Activated T-cell treated with anti-CD3 and anti-CD28 coated beads, Interleukin-2, amount 50 U/mL, for 48 hours (primary cell): ENCODE data around the gene ZNF57.
"Not testable (repeated sequence)": the region's sequence is repeated elsewhere in the genome, so short reads cannot be mapped to it uniquely, and the experiment has no call there.

Source experiments
- DNase-seq, 2 experiments: peaks; one replicate each; pipeline ENCODE4 v3.0.0-alpha.2; 2020

The ZNF57 gene

DNA sequence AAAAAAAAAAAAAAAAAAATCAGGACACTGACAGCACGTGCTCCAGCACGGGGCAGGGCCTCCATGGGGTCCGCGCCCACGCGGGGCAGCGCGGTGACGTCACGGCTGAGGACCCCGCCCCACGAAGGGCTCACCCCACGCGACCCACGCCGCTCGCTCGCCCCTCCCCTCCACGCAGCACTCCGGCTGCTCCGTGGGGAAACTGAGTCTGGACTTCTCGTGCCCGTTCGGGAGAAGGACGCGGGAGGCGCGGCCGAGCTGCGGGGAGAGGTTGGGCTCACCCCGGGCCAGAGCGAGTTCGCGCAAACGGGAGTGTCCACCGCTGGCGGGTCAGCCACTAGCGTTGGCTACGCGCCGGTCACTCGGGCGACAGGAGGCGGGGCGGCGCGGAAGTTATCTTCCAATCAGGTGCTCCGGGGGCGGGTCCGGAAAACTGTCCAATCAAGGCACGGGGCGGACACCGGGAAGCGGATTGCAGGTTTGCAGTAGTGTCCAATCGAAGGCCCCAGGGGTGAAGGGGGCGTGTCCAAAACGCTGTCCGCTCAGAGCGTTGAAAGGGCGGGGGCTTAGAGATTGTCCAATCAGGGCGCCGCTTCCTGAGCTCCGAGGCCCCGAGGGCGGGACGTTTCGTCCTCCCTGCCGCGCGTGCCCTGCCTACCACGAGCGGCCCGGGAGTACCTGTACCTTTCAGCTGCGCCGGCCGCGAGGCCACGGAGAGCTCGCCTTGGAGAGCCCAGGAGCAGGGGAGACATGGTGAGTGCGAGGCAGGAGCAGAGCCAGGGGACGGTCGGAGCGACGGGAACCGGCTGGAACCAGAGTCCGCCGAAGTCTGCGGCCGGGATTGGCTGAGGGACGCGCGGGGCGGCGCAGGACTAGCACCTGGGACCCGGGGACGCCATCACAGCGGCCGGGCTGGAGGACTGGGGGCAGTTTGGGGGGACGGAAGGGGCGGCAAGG lies at the start of gene ZNF57:
ZNF57 (plus strand) TSS at position 633 of the 957 bp plus-strand sequence; CDS start at position 751, 118 bp downstream.
- peak; percentile 99 for DNase-seq

DNA sequence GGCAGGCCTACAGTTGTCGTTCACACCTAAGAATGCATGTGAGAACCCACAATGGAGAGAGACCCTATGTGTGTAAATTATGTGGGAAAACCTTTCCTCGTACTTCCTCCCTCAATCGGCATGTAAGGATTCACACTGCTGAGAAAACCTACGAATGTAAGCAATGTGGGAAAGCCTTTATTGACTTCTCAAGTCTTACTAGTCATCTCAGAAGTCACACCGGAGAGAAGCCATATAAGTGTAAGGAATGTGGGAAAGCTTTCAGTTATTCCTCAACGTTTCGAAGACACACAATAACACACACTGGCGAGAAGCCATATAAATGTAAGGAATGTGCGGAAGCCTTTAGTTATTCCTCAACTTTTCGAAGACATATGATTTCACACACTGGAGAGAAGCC lies 48.1 kb upstream of the ZNF57 start:
- DNase-seq, result no peak

DNA sequence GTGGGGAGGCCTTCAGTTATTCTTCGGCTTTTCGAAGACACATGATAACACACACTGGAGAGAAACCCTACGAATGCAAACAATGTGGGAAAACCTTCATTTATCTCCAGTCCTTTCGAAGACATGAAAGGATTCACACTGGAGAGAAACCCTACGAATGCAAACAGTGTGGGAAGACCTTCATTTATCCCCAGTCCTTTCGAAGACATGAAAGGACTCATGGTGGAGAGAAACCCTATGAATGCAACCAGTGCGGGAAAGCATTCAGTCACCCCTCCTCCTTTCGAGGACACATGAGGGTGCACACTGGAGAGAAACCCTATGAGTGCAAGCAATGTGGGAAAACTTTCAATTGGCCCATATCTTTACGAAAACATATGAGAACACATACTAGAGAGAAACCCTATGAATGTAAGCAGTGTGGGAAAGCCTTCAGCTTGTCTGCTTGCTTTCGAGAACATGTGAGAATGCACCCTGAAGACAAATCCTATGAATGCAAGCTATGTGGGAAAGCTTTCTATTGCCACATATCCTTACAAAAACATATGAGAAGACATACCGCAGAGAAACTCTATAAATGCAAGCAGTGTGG lies 47.6 kb upstream of the ZNF57 start:
- DNase-seq, result no peak

DNA sequence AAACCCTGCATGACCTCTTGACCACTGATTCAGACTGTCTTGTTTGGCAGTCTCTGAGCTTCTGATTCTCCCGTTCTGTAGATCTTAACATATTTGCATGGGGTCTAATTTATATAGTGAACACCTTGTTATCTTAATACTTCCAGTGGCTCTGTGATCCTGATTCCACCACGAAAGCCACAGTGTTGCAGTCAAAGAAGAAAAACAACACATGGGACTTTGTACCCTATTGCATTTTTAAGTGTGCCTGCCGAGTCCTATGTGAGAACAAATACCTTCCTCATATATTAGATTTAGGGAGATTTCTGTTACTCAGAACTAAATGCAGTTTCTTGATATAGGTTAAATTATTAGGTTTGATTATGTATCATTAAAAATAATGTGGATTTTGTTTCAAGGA lies 45.9 kb upstream of the ZNF57 start:
- no peak for DNase-seq

DNA sequence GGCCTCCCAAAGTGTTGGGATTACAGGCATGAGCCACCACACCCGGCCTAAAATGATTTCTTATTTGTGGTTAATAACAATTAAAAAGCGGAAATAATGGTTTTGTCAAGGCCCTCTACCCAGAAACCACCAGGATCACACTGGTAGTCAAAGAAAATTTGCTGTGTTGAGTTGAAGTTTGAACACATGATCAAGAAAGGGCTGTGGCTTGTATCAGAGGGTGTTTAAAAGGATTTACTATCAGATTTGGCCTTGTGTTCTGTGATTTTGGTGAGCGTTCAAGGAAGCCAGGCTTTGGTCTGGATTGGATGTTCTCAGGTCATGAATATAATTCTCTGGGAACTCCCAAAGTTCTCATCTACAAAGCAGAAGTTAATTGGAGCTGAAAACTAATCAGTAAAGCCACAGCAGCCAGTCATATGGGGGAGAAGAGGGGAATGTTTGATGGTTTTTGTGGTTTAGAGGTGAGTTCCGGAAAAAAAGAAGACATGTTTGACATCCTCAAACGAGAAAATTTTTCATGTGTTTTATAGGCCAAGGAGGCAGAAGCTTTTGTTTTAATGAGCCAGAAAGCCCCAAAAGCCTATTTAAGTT lies 44.2 kb upstream of the ZNF57 start:
- DNase-seq, result no peak

DNA sequence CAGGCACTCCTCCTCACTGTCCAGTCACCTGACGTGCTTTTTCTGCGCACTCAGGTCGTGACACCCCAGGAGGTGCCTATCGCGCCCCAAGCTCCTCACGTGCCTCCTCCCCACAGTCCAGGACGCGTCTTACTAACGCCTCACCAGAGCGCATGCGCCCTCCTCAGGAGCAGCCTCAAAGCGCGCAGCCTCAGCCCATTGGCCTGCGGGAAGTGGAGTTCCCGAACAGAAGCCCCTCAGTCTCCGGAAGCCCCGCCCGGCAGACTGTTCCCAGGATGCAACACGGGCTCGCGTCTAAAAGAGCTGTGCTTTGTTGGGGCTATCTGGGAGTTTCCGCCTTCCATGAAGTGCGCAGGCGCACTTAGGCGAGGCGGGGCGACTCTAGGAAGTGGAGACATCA lies 41.9 kb upstream of the ZNF57 start:
- DNase-seq, result no peak

DNA sequence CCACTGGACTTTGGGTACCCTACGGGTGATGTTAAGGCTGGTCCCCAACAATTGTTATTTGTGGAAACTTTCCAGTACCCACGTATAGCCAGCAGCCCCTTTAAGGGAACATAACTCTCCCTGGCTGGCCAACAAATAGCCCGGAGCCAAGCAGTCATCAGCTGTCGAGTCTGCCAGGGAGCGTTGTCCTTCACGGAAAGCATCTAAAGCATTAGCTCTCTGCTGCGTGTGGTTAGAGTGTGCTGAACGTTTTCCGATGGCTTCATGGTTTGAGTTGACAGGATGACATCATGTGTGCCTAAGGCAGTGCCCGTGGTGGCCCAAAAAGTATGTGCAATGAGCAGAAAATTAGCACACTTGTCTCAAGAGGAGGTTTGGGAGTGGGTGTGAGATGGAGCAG lies 36.9 kb upstream of the ZNF57 start:
- no peak for DNase-seq

DNA sequence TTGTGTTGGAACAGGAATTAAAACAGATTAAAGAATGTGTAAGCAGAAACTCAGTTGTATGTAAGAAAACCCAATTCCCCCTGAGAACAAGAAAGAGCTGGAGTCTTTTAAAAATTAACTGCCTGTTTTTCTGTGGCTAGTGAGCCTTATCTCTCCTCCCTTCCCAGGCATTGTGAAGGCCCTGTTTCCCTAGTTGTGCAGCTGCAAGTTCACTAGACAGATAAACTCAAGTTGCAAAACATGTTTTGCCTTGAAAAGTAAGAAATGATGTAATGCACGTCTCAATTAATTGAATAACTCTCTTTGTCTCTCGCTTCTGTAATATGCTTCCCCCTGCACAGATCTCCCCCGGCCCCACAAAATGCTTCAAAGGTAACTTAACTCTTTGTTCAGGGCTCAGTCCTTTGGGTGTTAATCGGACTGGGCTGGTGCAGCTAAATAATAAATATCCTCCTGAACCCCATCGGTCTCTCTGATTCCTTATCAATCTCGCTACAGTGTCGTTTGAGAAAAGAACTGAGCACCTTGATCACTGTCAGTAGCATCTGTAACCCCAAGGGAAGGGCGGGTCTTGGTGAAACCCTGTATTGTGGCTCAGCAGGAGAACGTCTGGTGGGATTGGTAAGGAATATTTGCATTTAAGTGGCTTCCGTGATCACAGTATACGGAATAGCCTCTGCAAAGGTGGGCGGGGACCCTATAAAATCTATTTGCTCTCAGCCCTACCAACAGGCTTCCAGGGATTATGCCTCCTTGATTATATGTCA lies 35.2 kb upstream of the ZNF57 start:
- no peak for DNase-seq

DNA sequence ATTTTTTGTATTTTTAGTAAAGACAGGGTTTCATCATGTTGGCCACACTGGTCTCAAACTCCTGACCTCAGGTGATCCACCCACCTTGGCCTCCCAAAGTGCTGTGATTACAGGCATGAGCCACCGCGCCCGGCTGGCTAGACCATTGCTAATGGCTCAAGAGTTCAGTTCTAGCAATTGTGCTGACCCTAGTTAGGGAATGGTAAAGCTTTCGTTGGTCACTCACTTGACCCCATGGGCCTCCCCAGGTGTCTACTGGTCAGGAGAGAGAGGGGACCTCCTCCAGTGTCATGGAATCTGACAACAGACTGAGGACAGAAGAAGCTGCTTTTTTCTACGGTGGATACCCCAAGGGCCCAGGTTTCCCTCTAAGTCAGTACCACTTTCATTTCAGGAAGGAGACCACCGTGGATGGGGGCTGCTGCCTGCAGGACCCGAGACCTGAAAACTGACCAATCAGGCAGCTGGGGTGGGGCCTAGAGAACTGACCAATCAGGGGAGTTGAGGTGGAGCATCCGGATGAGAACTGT lies 34.2 kb upstream of the ZNF57 start:
- no peak for DNase-seq

DNA sequence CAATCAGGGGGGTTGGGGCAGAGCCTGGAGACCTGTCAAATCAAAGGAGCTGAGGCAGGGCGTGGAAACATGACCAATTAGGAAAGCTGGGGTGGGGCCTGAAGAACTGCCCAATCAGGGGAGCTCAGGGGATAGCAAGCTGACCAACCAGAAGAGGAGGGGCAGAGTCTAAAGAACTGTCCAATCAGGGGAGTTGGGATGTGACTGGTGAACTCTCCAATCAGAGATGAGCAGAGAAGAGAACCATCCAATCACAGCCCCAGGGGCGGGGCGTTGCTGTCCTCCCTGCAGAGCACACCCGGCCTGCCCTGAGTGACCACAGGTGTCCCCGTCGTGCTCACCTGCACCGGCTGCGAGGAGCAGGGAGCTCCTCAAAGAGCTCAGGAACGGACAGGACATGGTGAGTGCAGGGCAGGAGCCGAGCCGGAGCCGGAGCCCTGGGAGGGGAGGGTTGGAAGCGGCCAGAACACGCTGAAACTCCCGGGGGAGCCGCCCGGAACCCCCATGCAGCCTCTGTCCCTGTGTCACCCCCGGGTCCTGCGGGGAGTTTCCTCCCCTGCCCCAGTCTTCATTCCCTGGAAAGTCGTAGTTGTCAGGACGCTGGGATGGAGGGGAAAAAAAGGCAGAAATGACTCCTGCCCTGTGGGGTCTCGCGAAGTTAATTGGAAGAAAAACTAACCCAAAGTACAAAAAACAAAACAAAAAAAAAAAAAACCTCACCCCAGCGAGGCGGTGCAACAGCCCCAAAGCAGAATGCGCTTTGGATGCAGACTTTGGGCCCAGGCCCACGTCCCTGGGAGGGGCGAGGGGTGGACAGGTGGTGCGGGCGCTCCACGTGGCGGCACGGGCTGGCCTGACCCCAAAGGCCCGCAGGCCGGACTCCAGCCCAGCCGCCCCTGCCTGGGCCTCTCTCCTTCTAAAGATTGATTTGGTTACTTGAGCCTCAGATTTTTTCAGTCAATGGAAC lies 33.4 kb upstream of the ZNF57 start, which contains the start of gene ZNF556:
ZNF556 (plus strand) TSS at position 311 of the 967 bp plus-strand sequence; CDS start at position 398, 87 bp downstream.
- peak; percentile 22 to 26 for DNase-seq

DNA sequence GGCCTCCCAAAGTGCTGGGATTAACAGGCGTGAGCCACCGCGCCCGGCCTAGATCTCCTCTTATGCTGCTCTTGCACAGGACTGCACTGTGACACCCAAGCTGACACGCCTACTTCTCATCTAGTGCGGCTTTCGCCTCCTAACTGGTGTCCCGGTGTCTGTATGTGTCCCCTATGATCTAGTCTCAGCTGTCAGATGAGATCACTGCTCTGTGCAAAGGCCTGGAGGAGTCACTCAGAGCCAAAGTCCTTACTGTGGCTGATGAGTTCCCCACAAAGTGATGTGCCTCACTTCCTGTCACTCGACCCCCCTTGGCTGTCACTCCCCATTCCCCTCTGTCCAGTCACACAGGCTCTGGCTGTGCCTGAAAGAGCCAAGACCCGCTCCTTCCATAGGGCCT lies 31.1 kb upstream of the ZNF57 start:
- no peak for DNase-seq

DNA sequence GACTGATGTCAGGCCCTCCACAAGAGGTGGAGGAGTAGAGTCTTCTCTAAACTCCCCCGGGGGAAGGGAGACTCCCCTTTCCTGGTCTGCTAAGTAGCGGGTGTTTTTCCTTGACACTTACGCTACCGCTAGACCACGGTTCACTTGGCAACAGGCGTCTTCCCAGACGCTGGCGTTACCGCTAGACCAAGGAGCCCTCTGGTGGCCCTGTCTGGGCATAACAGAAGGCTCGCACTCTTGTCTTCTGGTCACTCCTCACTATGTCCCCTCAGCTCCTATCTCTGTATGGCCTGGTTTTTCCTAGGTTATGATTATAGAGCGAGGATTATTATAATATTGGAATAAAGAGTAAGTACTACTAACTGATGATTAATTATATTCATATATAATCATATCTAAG lies 28.6 kb upstream of the ZNF57 start:
- peak; percentile 24 to 34 for DNase-seq

DNA sequence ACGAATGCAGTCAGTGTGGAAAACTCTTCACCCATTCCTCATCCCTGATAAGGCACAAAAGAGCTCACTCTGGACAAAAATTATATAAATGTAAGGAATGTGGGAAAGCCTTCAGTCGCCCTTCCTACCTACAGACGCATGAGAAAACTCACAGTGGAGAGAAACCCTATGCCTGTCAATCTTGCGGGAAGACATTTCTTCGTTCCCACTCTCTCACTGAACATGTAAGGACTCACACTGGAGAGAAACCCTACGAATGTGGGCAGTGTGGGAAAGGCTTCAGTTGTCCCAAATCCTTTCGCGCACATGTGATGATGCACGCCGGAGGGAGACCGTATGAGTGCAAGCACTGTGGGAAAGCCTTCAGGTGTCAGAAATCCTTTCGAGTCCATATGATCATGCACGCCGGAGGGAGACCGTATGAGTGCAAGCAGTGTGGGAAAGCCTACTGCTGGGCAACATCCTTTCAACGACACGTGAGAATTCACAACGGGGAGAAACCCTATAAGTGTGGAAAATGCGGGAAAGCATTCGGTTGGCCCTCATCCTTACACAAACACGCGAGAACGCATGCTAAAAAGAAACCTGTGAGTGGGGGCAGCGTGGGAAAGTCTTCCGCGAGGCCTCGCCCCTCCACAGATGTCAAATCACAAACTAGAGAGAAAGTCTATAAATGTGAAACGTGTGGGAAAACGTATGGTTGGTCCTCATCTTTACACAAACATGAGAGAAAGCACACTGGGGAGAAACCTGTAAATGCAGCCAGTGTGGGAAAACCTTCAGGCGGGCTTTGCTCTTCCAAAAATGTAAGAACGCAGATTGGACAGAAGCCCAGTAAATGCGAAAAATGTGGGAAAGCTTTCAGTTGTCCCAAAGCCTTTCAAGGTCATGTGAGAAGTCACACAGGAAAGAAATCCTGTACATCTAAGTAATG lies 23.1 kb upstream of the ZNF57 start:
- no peak for DNase-seq

DNA sequence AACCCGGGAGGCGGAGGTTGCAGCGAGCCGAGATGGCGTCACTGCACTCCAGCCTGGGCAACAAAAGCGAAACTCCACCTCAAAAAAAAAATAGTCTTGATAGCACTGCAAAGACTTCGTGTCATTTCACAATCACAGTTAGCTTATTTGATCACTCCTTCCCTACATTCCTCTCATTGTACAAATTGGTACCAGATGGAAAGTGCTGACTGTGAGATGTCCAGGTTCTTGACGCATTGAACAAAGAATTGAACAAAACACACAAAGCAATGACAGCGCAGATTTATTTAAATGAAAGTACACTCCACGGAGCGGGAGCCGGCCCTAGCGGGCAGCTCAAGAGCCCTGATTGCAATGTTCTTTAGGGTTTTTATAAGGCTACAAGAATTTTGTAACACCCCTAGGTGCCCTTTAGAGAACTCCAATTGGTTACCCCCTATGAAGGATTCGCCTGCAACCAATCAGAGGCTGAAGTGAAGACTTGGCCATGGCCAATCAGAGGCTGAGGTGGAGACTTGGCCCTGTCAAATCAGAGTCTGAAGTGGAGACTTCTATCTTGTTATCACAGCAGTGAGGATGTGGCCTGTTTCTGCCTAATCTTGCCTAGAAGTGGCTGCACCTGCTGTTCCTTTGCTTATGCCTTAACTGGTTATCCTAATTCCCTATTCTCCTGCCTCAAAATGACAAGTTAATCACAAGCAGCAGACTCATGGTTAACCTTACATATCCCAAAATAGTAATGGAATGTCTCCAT lies 16.9 kb upstream of the ZNF57 start:
- DNase-seq, result no peak

DNA sequence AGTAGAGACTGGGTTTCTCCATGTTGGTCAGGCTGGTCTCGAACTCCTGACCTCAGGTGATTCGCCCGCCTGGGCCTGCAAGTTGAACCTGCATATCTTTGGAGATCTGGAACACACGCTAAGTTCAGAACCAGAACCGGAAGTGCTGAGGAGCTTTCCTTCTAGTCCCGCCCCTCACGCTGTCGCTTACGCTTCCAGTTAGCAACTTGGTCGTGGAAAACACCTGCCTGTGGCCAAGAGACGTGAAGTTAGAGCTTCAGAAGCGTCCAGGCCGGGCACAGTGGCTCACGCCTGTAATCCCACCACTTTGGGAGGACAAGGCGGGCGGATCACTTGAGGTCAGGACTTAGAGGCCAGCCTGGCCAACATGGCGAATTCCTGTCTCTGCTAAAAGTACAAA lies 15.0 kb upstream of the ZNF57 start:
- no peak for DNase-seq

DNA sequence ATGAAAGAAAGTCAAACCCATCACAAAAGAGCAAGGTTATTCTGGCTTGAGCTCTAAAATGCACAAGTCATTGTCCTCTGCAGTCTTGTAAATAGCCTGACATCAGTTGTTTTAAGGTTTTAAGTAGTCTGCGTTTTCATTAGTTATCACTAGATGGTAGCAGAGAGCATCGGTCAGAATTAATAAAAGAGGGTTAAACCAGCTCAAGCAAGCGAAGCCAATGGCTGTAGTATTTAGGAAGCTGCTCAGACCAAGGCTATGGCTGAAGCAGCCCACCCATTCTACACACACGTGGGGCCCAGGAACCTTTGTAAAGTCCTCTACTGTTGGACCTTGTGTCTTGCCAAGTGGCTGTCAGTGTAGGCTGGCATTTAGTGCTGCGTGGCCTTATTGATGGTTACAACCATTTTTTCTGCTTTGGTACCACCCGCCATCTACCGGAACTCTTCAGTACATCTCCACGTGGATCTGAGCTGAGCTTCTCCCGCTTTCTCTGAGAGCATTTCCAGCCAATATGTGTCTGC lies 13.3 kb upstream of the ZNF57 start:
- peak; percentile 24 to 37 for DNase-seq

DNA sequence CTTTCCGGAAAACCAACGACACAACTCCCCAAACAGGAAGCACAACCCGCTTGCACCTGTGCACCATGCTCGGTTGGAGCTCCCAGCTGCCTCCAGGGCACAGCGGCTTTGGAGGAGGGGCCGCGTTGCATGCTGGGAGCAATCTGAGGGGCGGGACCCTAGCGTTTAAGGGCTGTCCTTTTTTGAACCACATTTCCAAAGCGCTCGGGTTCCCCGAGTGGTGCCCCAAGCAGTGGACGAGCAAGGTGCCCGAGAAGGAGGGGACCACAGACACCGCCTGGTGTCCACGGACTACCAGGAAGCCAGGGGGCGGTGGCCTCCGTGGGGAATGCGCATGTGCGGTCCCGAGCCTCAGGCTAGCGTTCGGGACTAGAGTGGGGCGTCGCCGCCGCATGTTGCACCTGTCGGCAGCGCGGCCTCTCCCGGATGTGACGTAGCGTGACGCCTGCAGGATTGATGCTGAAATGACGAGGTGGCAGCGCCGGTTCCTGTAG lies 11.9 kb upstream of the ZNF57 start:
- DNase-seq, result peak; percentile 30 to 47

DNA sequence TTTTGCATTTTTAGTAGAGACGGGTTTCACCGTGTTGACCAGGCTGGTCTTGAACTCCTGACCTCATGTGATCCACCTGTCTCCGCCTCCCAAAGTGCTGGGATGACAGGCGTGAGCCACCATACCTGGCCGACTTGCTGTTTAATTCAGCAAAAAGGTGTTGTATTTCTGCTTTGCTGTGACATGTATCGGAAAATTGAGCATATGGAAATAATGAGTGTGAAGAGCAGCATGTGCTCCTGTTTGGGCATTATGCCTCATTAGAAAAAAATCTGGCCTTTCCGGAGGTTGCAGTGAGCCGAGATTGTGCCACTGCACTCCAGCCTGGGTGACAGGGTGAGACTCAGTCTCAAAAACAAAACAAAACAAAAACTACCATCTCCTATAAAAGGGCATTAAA lies 10.2 kb upstream of the ZNF57 start:
- not testable (repeated sequence) for DNase-seq

DNA sequence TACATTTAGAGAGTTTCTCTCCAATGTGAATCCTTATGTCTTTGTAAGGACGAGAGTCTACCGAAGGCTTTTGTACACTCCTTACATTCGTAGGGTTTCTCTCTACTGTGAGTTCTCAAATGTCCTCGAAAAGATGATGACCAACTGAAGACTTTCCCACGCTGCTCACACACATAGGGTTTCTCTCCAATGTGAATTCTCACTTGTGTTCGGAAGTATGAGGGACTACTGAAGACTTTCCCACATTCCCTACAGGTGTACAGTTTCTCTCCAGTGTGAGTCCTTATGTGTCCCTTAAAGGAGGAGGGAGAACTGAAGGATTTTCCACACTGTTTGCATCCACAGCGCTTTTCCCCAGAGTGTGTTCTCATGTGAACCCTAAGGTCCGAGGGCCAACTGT lies 4.0 kb upstream of the ZNF57 start:
- DNase-seq, result no peak
